Parathyroid adenoma (tissue), 2 donors: ENCODE data around the gene KRTAP9-8.
"Not testable (repeated sequence)": the region's sequence is repeated elsewhere in the genome, so short reads cannot be mapped to it uniquely, and the experiment has no call there.

Experiments
- H2AFZ ChIP-seq: fragments of 300-600 bp; sonication (generic); one replicate; pipeline ENCODE4 v1.7.0; 2017; ENCODE audit warnings: antibody characterized with exemption, mild to moderate bottlenecking
- H3K27ac ChIP-seq: fragments of 300-600 bp; sonication (generic); one replicate; pipeline ENCODE4 v1.7.0; 2017
- H3K27me3 ChIP-seq: fragments of 300-600 bp; sonication (generic); one replicate; pipeline ENCODE4 v1.7.0; 2017; ENCODE audit warnings: low read length; ENCODE audit not compliant: control insufficient read depth, insufficient read depth
- H3K36me3 ChIP-seq: fragments of 300-600 bp; sonication (generic); one replicate; pipeline ENCODE4 v1.7.0; 2017; ENCODE audit warnings: low read length; ENCODE audit not compliant: control insufficient read depth, insufficient read depth
- H3K4me1 ChIP-seq: fragments of 300-600 bp; sonication (generic); one replicate; pipeline ENCODE4 v1.7.0; 2017; ENCODE audit warnings: control low read depth
- H3K4me2 ChIP-seq: fragments of 300-600 bp; sonication (generic); one replicate; pipeline ENCODE4 v1.7.0; 2017; ENCODE audit warnings: low read length
- H3K4me3 ChIP-seq: fragments of 300-600 bp; sonication (generic); one replicate; pipeline ENCODE4 v1.7.0; 2017; ENCODE audit warnings: low read depth, low read length
- H3K79me2 ChIP-seq: fragments of 300-600 bp; sonication (generic); one replicate; pipeline ENCODE4 v1.7.0; 2017; ENCODE audit warnings: control low read depth
- H3K9ac ChIP-seq: fragments of 300-600 bp; sonication (generic); one replicate; pipeline ENCODE4 v1.7.0; 2017; ENCODE audit warnings: mild to moderate bottlenecking
- H3K9me3 ChIP-seq: fragments of 300-600 bp; sonication (generic); one replicate; pipeline ENCODE4 v1.7.0; 2017; ENCODE audit warnings: low read length; ENCODE audit not compliant: control insufficient read depth
- CTCF ChIP-seq: fragments of 300-600 bp; sonication (generic); IDR thresholded peaks from one replicate; pipeline ENCODE4 v1.7.0; 2017; ENCODE audit warnings: antibody characterized with exemption, mild to moderate bottlenecking
- donor health status: primary hyperparathyroidism.

The KRTAP9-8 gene

GRCh38 chr17:41263212-41263611 is 25.4 kb downstream of the KRTAP9-8 start:
- Histone ChIP-seq H3K79me2 (no peaks in the 10 kb centered on the region), H3K27ac (no peak overlapping the region), H2AFZ (no peak overlapping the region), H3K4me2 (no peak overlapping the region), H3K36me3 (no peaks in the 10 kb centered on the region), H3K9me3 (no peaks in the 10 kb centered on the region), H3K27me3 (no peaks in the 10 kb centered on the region), H3K9ac (no peak overlapping the region), H3K4me1 (no peaks in the 10 kb centered on the region), H3K4me3 (no peak overlapping the region)
- TF ChIP-seq CTCF, result no peak

- Histone ChIP-seq H2AFZ (no peak overlapping the region), H3K9me3 (no peaks in the 10 kb centered on the region), H3K9ac (no peak overlapping the region), H3K4me3 (no peak overlapping the region), H3K4me2 (no peak overlapping the region), H3K27me3 (no peaks in the 10 kb centered on the region), H3K4me1 (no peaks in the 10 kb centered on the region), H3K27ac (no peak overlapping the region), H3K79me2 (no peaks in the 10 kb centered on the region), H3K36me3 (no peaks in the 10 kb centered on the region)
- no peak for TF ChIP-seq CTCF
Measured at GRCh38 chr17:41264599-41264998, 26.8 kb downstream of the KRTAP9-8 start.

- no peak for TF ChIP-seq CTCF
- H3K9me3 ChIP-seq, result no peaks in the 10 kb centered on the region
- H3K27ac ChIP-seq, result no peak within 1 kb of the TSS
- no peak within 1 kb of the TSS for H3K9ac ChIP-seq
- no peak within 1 kb of the TSS for H3K4me3 ChIP-seq
- H3K79me2 ChIP-seq, result no peaks in the 10 kb centered on the region
- H3K36me3 ChIP-seq, result no peaks in the 10 kb centered on the region
- H3K4me2 ChIP-seq, result no peak within 1 kb of the TSS
- no peaks in the 10 kb centered on the region for H3K27me3 ChIP-seq
- no peaks in the 10 kb centered on the region for H3K4me1 ChIP-seq
- H2AFZ ChIP-seq, result no peak within 1 kb of the TSS
Measured at GRCh38 chr17:41265078-41265477, 27.3 kb downstream of the KRTAP9-8 start, which contains the start of gene KRTAP9-6. Gene KRTAP9-6, plus strand, starts transcription at chr17:41265378. Its CDS starts 0 bp downstream, at chr17:41265378.

GRCh38 chr17:41267711-41268110 is 29.9 kb downstream of the KRTAP9-8 start:
- H3K9me3 ChIP-seq, result no peaks in the 10 kb centered on the region
- no peaks in the 10 kb centered on the region for H3K4me1 ChIP-seq
- TF ChIP-seq CTCF, result no peak
- no peak overlapping the region for H2AFZ ChIP-seq
- H3K27me3 ChIP-seq, result no peaks in the 10 kb centered on the region
- no peaks in the 10 kb centered on the region for H3K36me3 ChIP-seq
- H3K4me2 ChIP-seq, result no peak overlapping the region
- no peaks in the 10 kb centered on the region for H3K79me2 ChIP-seq
- no peak overlapping the region for H3K27ac ChIP-seq
- H3K9ac ChIP-seq, result no peak overlapping the region
- H3K4me3 ChIP-seq, result no peak overlapping the region

- H3K27ac ChIP-seq, H3K4me1 ChIP-seq, H3K4me2 ChIP-seq, H2AFZ ChIP-seq, H3K9ac ChIP-seq, H3K4me3 ChIP-seq, H3K79me2 ChIP-seq, H3K27me3 ChIP-seq, H3K9me3 ChIP-seq, H3K36me3 ChIP-seq: not testable (repeated sequence)
Measured at GRCh38 chr17:41271323-41271722, 33.5 kb downstream of the KRTAP9-8 start.
